Hepatocyte (in vitro differentiated cells): ENCODE results near the gene ZNF407. TPM values are rescaled to one million over a fixed set of nuclear protein-coding genes. Genes with fewer than 3 reads are reported as not detected.

ENCODE experiments used
- DNase-seq: peaks from one replicate; pipeline ENCODE4 v3.0.0-alpha.2; 2016; ENCODE audit warnings: low spot score
- H2AFZ ChIP-seq: fragments of 200-600 bp; sonication (generic); 2 replicates; pipeline ENCODE4 v1.6.0; 2016; ENCODE audit warnings: antibody characterized with exemption, mild to moderate bottlenecking
- H3K27ac ChIP-seq: fragments of 200-600 bp; sonication (generic); 2 replicates; pipeline ENCODE4 v1.5.1; 2016; ENCODE audit warnings: mild to moderate bottlenecking
- H3K27me3 ChIP-seq: fragments of 200-600 bp; sonication (generic); 2 replicates; pipeline ENCODE4 v1.6.1; 2016
- H3K36me3 ChIP-seq: fragments of 200-600 bp; sonication (generic); replicated peaks from 2 replicates; pipeline ENCODE4 v1.5.1; 2016; ENCODE audit warnings: low read depth; ENCODE audit not compliant: insufficient read depth
- H3K4me1 ChIP-seq: fragments of 200-600 bp; sonication (generic); 2 replicates; pipeline ENCODE4 v1.5.1; 2016; ENCODE audit warnings: mild to moderate bottlenecking, moderate library complexity; ENCODE audit not compliant: insufficient read depth
- H3K4me2 ChIP-seq: fragments of 200-600 bp; sonication (generic); 2 replicates; pipeline ENCODE4 v1.6.0; 2016
- H3K4me3 ChIP-seq: fragments of 200-600 bp; sonication (generic); 2 replicates; pipeline ENCODE4 v1.5.1; 2016; ENCODE audit warnings: mild to moderate bottlenecking
- H3K79me2 ChIP-seq: fragments of 200-600 bp; sonication (generic); 2 replicates; pipeline ENCODE4 v1.6.0; 2017; ENCODE audit warnings: mild to moderate bottlenecking
- H3K9me2 ChIP-seq: fragments of 200-600 bp; sonication (generic); replicated peaks from 2 replicates; pipeline ENCODE4 v1.6.0; 2017; ENCODE audit warnings: mild to moderate bottlenecking; ENCODE audit not compliant: insufficient read depth
- H3K9me3 ChIP-seq: fragments of 200-600 bp; sonication (generic); 2 replicates; pipeline ENCODE4 v1.5.1; 2016; ENCODE audit warnings: low read depth, mild to moderate bottlenecking
- H4K20me1 ChIP-seq: fragments of 200-600 bp; sonication (generic); 2 replicates; pipeline ENCODE4 v1.6.0; 2016; ENCODE audit warnings: mild to moderate bottlenecking; ENCODE audit not compliant: insufficient read depth, poor library complexity, severe bottlenecking
- EZH2 ChIP-seq: fragments of 200-600 bp; sonication (generic); IDR thresholded peaks from 2 replicates; pipeline ENCODE4 v1.6.1; 2016; ENCODE audit warnings: antibody characterized with exemption, mild to moderate bottlenecking, borderline replicate concordance
- EZH2phosphoT487 ChIP-seq: fragments of 200-600 bp; sonication (generic); IDR thresholded peaks from one replicate; pipeline ENCODE4 v1.6.1; 2018; ENCODE audit warnings: antibody characterized with exemption, mild to moderate bottlenecking, low read depth, moderate library complexity; ENCODE audit not compliant: unreplicated experiment, severe bottlenecking
- WGBS: methylation state at CpG from one replicate; pipeline ENCODE4 v1.1.6; 2016; ENCODE audit warnings: low lambda C conversion rate; ENCODE audit errors: missing lambda C conversion rate; 5-methylcytosine and 5-hydroxymethylcytosine counted together
- polyA plus RNA-seq: library from polyadenylated mRNA; unstranded; fragments of >200 nt; fragmentation: Nextera tagmentation; extraction: Ambion mirVana; gene quantifications from 2 replicates; pipeline ENCODE4 v1.2.1, GENCODE V29; 2016
- total RNA-seq: library from RNA; depleted of rRNA; stranded (reverse); fragments of >200 nt; gene quantifications from 2 replicates; pipeline ENCODE4 v1.2.3, GENCODE V29; 2014
- TF ChIP-seq, protein P1 (sequence below): fragments of 200-600 bp; sonication (generic); IDR thresholded peaks from 2 replicates; pipeline ENCODE4 v1.5.1; 2016; ENCODE audit warnings: antibody characterized with exemption, mild to moderate bottlenecking; ENCODE audit not compliant: poor library complexity

The ZNF407 gene
- total and polyA plus RNA-seq, 2 experiments from 2014 or later: 3.2 to 12.4 TPM

GRCh38 chr18:74874351-74874750 lies 276.7 kb downstream of the ZNF407 start:
- Histone ChIP-seq H3K4me3 (no peak overlapping the region), H3K9me3 (no peaks in the 10 kb centered on the region), H3K4me2 (no peak overlapping the region), H3K27ac (no peak overlapping the region), H4K20me1 (no peaks in the 10 kb centered on the region), H3K9me2 (no peaks in the 10 kb centered on the region), H3K4me1 (no peaks in the 10 kb centered on the region), H3K36me3 (no peaks in the 10 kb centered on the region), H3K79me2 (no peaks in the 10 kb centered on the region), H3K27me3 (no peaks in the 10 kb centered on the region), H2AFZ (no peak overlapping the region)
- no peak for TF ChIP-seq EZH2
- no peak for TF ChIP-seq EZH2phosphoT487
- WGBS: 77% methylated on average over 5 of the region's 5 CpGs
- DNase-seq: no peak

DNA sequence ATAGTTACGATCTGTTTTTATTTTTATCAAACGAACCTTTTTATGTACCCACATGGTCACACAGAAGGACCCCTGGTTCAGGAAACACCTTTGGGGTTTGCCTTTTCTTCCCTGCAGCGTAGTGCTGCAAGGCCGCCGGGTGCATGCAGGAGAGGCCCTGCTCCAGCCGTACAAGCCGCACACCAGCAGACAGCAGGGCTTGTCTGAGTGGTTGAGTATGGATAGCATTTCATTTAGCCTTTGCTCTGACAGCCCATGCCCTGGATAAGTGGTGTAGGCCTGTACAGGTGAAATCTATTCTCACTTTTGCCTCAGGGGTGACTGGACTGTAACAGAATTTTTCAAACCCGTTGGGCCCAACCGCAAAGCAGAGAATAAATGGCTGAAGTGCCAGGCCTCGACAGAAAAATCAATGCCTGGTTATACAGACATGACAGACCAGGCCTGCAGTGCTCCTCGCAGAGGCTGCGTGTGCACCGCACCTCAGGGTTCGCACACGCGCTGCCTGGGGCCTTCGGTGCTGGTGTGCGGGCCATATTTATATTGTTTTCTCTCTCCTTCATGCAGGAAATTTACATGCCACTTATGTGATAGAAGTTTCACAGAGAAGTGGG lies 279.1 kb downstream of the ZNF407 start:
- Histone ChIP-seq H3K4me3 (no peak overlapping the region), H3K36me3 (no peaks in the 10 kb centered on the region), H3K79me2 (no peaks in the 10 kb centered on the region), H4K20me1 (no peaks in the 10 kb centered on the region), H2AFZ (no peak overlapping the region), H3K9me3 (no peaks in the 10 kb centered on the region), H3K4me1 (no peaks in the 10 kb centered on the region), H3K9me2 (no peaks in the 10 kb centered on the region), H3K27me3 (no peaks in the 10 kb centered on the region), H3K27ac (no peak overlapping the region), H3K4me2 (no peak overlapping the region)
- DNase-seq: no peak
- TF ChIP-seq EZH2 (no peak), EZH2phosphoT487 (no peak)
- TF ChIP-seq, protein P1, sequence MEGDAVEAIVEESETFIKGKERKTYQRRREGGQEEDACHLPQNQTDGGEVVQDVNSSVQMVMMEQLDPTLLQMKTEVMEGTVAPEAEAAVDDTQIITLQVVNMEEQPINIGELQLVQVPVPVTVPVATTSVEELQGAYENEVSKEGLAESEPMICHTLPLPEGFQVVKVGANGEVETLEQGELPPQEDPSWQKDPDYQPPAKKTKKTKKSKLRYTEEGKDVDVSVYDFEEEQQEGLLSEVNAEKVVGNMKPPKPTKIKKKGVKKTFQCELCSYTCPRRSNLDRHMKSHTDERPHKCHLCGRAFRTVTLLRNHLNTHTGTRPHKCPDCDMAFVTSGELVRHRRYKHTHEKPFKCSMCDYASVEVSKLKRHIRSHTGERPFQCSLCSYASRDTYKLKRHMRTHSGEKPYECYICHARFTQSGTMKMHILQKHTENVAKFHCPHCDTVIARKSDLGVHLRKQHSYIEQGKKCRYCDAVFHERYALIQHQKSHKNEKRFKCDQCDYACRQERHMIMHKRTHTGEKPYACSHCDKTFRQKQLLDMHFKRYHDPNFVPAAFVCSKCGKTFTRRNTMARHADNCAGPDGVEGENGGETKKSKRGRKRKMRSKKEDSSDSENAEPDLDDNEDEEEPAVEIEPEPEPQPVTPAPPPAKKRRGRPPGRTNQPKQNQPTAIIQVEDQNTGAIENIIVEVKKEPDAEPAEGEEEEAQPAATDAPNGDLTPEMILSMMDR: no peak
- 88% methylated on average over 18 of the region's 18 CpGs for WGBS

DNA sequence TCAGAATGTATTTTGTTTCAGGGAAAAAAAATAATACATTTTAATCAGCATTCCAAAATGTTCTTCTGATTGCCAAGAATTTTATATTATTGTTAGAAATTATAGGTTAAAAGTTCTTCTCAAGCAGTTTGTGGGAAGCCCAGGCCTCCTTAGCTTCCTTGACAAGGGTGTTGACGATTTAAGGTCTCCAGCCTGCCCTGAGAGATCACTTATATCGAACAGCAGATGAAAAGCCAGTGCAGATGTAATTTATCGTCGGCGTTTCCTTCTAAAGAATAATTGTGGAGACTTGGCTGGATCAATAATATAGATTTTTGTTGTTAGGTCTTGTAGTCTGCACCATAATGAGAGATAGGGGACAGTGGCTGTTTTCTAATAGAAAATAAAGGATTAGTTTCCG lies 280.6 kb downstream of the ZNF407 start:
- no peak overlapping the region for H3K27ac ChIP-seq
- 90% methylated on average over 6 of the region's 6 CpGs for WGBS
- no peak for DNase-seq

GRCh38 chr18:74880706-74881278 lies 283.1 kb downstream of the ZNF407 start:
- Histone ChIP-seq H3K4me2 (no peak overlapping the region), H3K27ac (no peak overlapping the region), H3K4me1 (no peaks in the 10 kb centered on the region), H3K36me3 (no peaks in the 10 kb centered on the region), H3K27me3 (no peaks in the 10 kb centered on the region), H4K20me1 (no peaks in the 10 kb centered on the region), H3K4me3 (no peak overlapping the region), H3K9me3 (no peaks in the 10 kb centered on the region), H3K79me2 (no peaks in the 10 kb centered on the region), H2AFZ (no peak overlapping the region), H3K9me2 (no peaks in the 10 kb centered on the region)
- DNase-seq: no peak
- 73% methylated on average over 12 of the region's 12 CpGs for WGBS
- TF ChIP-seq EZH2phosphoT487 (no peak), EZH2 (no peak)
- TF ChIP-seq, protein P1: no peak

More for the DNA sequence above, 280.6 kb downstream of the ZNF407 start:
- H2AFZ ChIP-seq: no peak overlapping the region
- H3K4me1 ChIP-seq: no peaks in the 10 kb centered on the region
- no peak overlapping the region for H3K4me2 ChIP-seq
- no peaks in the 10 kb centered on the region for H3K9me2 ChIP-seq
- H3K9me3 ChIP-seq: no peaks in the 10 kb centered on the region
- H3K27me3 ChIP-seq: no peaks in the 10 kb centered on the region
- H3K79me2 ChIP-seq: no peaks in the 10 kb centered on the region
- TF ChIP-seq EZH2phosphoT487: no peak
- TF ChIP-seq, protein P1: no peak
- TF ChIP-seq EZH2: no peak
- no peaks in the 10 kb centered on the region for H3K36me3 ChIP-seq
- no peak overlapping the region for H3K4me3 ChIP-seq
- H4K20me1 ChIP-seq: no peaks in the 10 kb centered on the region
